ENCODE results near the gene EFL1.

DNA sequence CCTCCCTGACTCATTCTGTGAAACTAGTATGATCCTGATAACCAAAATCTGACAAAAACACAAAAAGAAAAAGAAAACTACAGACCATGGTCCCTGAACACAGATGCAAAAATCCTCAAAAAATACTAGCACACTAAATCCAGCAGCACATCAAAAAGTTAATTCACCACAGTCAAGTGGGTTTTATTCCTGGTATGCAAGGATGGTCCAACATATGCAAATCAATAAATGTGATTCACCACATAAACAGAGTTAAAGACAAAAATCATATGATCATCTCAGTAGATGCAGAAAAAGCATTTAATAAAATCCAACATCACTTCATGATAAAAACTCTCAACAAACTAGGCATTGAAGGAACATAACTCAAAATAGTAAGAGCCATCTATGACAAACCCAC lies 12.9 kb upstream of the EFL1 start:
- TF ChIP-seq, protein P1, sequence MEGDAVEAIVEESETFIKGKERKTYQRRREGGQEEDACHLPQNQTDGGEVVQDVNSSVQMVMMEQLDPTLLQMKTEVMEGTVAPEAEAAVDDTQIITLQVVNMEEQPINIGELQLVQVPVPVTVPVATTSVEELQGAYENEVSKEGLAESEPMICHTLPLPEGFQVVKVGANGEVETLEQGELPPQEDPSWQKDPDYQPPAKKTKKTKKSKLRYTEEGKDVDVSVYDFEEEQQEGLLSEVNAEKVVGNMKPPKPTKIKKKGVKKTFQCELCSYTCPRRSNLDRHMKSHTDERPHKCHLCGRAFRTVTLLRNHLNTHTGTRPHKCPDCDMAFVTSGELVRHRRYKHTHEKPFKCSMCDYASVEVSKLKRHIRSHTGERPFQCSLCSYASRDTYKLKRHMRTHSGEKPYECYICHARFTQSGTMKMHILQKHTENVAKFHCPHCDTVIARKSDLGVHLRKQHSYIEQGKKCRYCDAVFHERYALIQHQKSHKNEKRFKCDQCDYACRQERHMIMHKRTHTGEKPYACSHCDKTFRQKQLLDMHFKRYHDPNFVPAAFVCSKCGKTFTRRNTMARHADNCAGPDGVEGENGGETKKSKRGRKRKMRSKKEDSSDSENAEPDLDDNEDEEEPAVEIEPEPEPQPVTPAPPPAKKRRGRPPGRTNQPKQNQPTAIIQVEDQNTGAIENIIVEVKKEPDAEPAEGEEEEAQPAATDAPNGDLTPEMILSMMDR (IDR thresholded peaks at IDR 0.05 in 4 of 5, conservative IDR thresholded peaks at IDR 0.05 in 1 of 5) = no peak
- TF ChIP-seq POLR2A (IDR thresholded peaks at IDR 0.05) = no peak

Data from gastrocnemius medialis (tissue), 4 donors.